Measurements from ENCODE around the gene AGBL4.

Gene AGBL4

GRCh38 chr1:48540587-48540986 is 1483.2 kb downstream of the AGBL4 start:
- TF ChIP-seq FOXP2 (optimal IDR thresholded peaks at IDR 0.05; ENCODE audit: borderline replicate concordance, extremely low read depth, extremely low read length, insufficient read depth) (no peak), SIN3A (IDR thresholded peaks at IDR 0.05; ENCODE audit: borderline replicate concordance, insufficient read depth, low read length) (no peak), TAF1 (IDR thresholded peaks at IDR 0.05; ENCODE audit: borderline replicate concordance, insufficient read depth, low read length) (no peak), POLR2AphosphoS5 (IDR thresholded peaks at IDR 0.05; ENCODE audit: low read depth, low read length) (no peak), REST (IDR thresholded peaks at IDR 0.05; ENCODE audit: insufficient read depth in 1 of 2, low read depth in 2 of 2, low read length in 2 of 2) (no peak)

GRCh38 chr1:48536477-48536876 is 1487.3 kb downstream of the AGBL4 start:
- TF ChIP-seq TAF1 (IDR thresholded peaks at IDR 0.05; ENCODE audit: borderline replicate concordance, insufficient read depth, low read length) (no peak), REST (IDR thresholded peaks at IDR 0.05; ENCODE audit: insufficient read depth in 1 of 2, low read depth in 2 of 2, low read length in 2 of 2) (no peak), SIN3A (IDR thresholded peaks at IDR 0.05; ENCODE audit: borderline replicate concordance, insufficient read depth, low read length) (no peak), POLR2AphosphoS5 (IDR thresholded peaks at IDR 0.05; ENCODE audit: low read depth, low read length) (no peak), FOXP2 (optimal IDR thresholded peaks at IDR 0.05; ENCODE audit: borderline replicate concordance, extremely low read depth, extremely low read length, insufficient read depth) (no peak)

GRCh38 chr1:48532976-48533375 is 1490.8 kb downstream of the AGBL4 start:
- no peak for TF ChIP-seq FOXP2 (optimal IDR thresholded peaks at IDR 0.05; ENCODE audit: borderline replicate concordance, extremely low read depth, extremely low read length, insufficient read depth)
- TF ChIP-seq POLR2AphosphoS5 (IDR thresholded peaks at IDR 0.05; ENCODE audit: low read depth, low read length): no peak
- TF ChIP-seq TAF1 (IDR thresholded peaks at IDR 0.05; ENCODE audit: borderline replicate concordance, insufficient read depth, low read length): no peak
- TF ChIP-seq REST (IDR thresholded peaks at IDR 0.05; ENCODE audit: insufficient read depth in 1 of 2, low read depth in 2 of 2, low read length in 2 of 2): peak in 1 of 2 experiments; percentile 64; a peak in 1 of 4 replicates
- TF ChIP-seq SIN3A (IDR thresholded peaks at IDR 0.05; ENCODE audit: borderline replicate concordance, insufficient read depth, low read length): 0 out of 2 replicates have a peak, but pooled peaks have one; percentile 9

GRCh38 chr1:48530727-48531351 is 1492.9 kb downstream of the AGBL4 start:
- no peak for TF ChIP-seq POLR2AphosphoS5 (IDR thresholded peaks at IDR 0.05; ENCODE audit: low read depth, low read length)
- no peak for TF ChIP-seq FOXP2 (optimal IDR thresholded peaks at IDR 0.05; ENCODE audit: borderline replicate concordance, extremely low read depth, extremely low read length, insufficient read depth)
- TF ChIP-seq TAF1 (IDR thresholded peaks at IDR 0.05; ENCODE audit: borderline replicate concordance, insufficient read depth, low read length): no peak
- peak; percentile 43; the same call in 1 of the 2 replicates for TF ChIP-seq SIN3A (IDR thresholded peaks at IDR 0.05; ENCODE audit: borderline replicate concordance, insufficient read depth, low read length)
- TF ChIP-seq REST (IDR thresholded peaks at IDR 0.05; ENCODE audit: insufficient read depth in 1 of 2, low read depth in 2 of 2, low read length in 2 of 2): peak; percentile 99
